HUES64 (cell line): Measurements from ENCODE around the gene MST1.

Experiments
- H3K27ac ChIP-seq: 2 replicates; pipeline ENCODE4 v1.7.0; 2013; ENCODE audit warnings: low read depth, low read length, inconsistent platforms
- H3K27me3 ChIP-seq: 2 replicates; pipeline ENCODE4 v1.6.1; 2013; ENCODE audit warnings: mild to moderate bottlenecking, low read length; ENCODE audit not compliant: insufficient read depth
- H3K36me3 ChIP-seq: 2 replicates; pipeline ENCODE4 v1.6.1; 2013; ENCODE audit warnings: mild to moderate bottlenecking, low read length; ENCODE audit not compliant: insufficient read depth
- H3K4me1 ChIP-seq: 2 replicates; pipeline ENCODE4 v1.6.1; 2013; ENCODE audit warnings: mild to moderate bottlenecking, low read length, moderate library complexity; ENCODE audit not compliant: insufficient read depth
- H3K4me3 ChIP-seq: 2 replicates; pipeline ENCODE4 v1.5.1; 2013; ENCODE audit warnings: mild to moderate bottlenecking, low read length, moderate library complexity
- H3K9ac ChIP-seq: 2 replicates; pipeline ENCODE4 v1.6.1; 2013; ENCODE audit warnings: mild to moderate bottlenecking, low read depth, low read length
- H3K9me3 ChIP-seq: 2 replicates; pipeline ENCODE4 v1.6.1; 2013; ENCODE audit warnings: low read depth, low read length; ENCODE audit not compliant: insufficient read depth
- WGBS: fragments of 150-250, 120-280 bp; methylation state at CpG from one replicate; pipeline ENCODE4 v1.1.7; 2013; ENCODE audit warnings: missing lambda C conversion rate; 5-methylcytosine and 5-hydroxymethylcytosine counted together

MST1 gene

GRCh38 chr3:49641292-49641691 lies 48.0 kb downstream of the MST1 start:
- no peaks in the 10 kb centered on the region for H3K4me1 ChIP-seq
- H3K4me3 ChIP-seq, result no peak overlapping the region
- H3K9me3 ChIP-seq, result no peaks in the 10 kb centered on the region
- H3K27me3 ChIP-seq, result no peaks in the 10 kb centered on the region
- no peak overlapping the region for H3K27ac ChIP-seq
- no peak overlapping the region for H3K9ac ChIP-seq
- no peaks in the 10 kb centered on the region for H3K36me3 ChIP-seq
- 78% methylated on average over 7 of the region's 7 CpGs for WGBS

- H3K27ac ChIP-seq, result no peak overlapping the region
- H3K9ac ChIP-seq, result no peak overlapping the region
- H3K27me3 ChIP-seq, result no peaks in the 10 kb centered on the region
- H3K36me3 ChIP-seq, result no peaks in the 10 kb centered on the region
- no peaks in the 10 kb centered on the region for H3K4me1 ChIP-seq
- no peaks in the 10 kb centered on the region for H3K9me3 ChIP-seq
- H3K4me3 ChIP-seq, result no peak overlapping the region
- 94% methylated on average over 2 of the region's 2 CpGs for WGBS
Observed at GRCh38 chr3:49639551-49639950, 49.7 kb downstream of the MST1 start.

- Histone ChIP-seq H3K4me1 (no peaks in the 10 kb centered on the region), H3K9ac (no peak overlapping the region), H3K9me3 (no peaks in the 10 kb centered on the region), H3K27ac (no peak overlapping the region), H3K4me3 (no peak overlapping the region), H3K36me3 (no peaks in the 10 kb centered on the region), H3K27me3 (no peaks in the 10 kb centered on the region)
- 61% methylated on average over 8 of the region's 8 CpGs for WGBS
Observed at GRCh38 chr3:49638445-49638844, 50.8 kb downstream of the MST1 start.

GRCh38 chr3:49636883-49637609 lies 52.2 kb downstream of the MST1 start:
- Histone ChIP-seq H3K27me3 (no peaks in the 10 kb centered on the region), H3K27ac (no peak overlapping the region), H3K9ac (no peak overlapping the region), H3K36me3 (no peaks in the 10 kb centered on the region), H3K4me1 (no peaks in the 10 kb centered on the region), H3K9me3 (no peaks in the 10 kb centered on the region), H3K4me3 (no peak overlapping the region)
- 74% methylated on average over 7 of the region's 7 CpGs for WGBS

DNA sequence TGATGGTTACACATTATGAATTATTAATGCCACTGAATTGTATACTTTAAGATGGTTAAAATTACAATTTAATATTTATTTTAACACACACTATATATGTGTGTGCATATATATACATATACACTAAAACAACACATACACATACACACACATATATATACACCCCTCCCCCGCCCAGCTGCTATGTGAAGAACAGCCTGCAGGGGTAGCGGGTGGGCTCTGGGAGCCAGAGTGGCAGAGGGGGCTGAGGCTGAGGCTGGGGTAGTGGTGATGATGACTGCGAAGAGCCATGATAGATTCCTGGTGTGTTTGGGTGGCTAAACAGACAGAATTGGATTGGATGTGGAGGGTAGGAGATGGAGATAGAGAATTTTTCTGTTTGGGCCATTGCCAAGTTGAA lies 54.5 kb downstream of the MST1 start:
- Histone ChIP-seq H3K27me3 (no peaks in the 10 kb centered on the region), H3K27ac (no peak overlapping the region), H3K9ac (no peak overlapping the region), H3K4me1 (no peaks in the 10 kb centered on the region), H3K36me3 (no peaks in the 10 kb centered on the region), H3K9me3 (no peaks in the 10 kb centered on the region), H3K4me3 (no peak overlapping the region)
- 90% methylated on average over 3 of the region's 3 CpGs for WGBS
